HG02981 (cell line): ENCODE measurements around the gene SMIM24.
A peak's percentile ranks its signal among the peaks of the same experiment; 100 is the strongest.
"Not testable (repeated sequence)": the region's sequence is repeated elsewhere in the genome, so short reads cannot be mapped to it uniquely, and the experiment has no call there.

ENCODE experiments used
- ATAC-seq: cut with Tn5 transposase; IDR thresholded peaks from one replicate; pipeline ENCODE4 v1.9.1; 2021; ENCODE audit warnings: mild to moderate bottlenecking, moderate library complexity; ENCODE audit not compliant: unreplicated experiment

Gene SMIM24

GRCh38 chr19:3515891-3516422 lies 35.6 kb upstream of the SMIM24 start:
- ATAC-seq: no peak

- ATAC-seq: no peak
Observed at GRCh38 chr19:3514930-3515329, 34.6 kb upstream of the SMIM24 start.

- ATAC-seq: no peak
Observed at GRCh38 chr19:3513229-3514140, 33.2 kb upstream of the SMIM24 start.

GRCh38 chr19:3512562-3513228 lies 32.4 kb upstream of the SMIM24 start:
- no peak for ATAC-seq

- no peak for ATAC-seq
Observed at GRCh38 chr19:3511506-3512251, 31.4 kb upstream of the SMIM24 start.

- no peak for ATAC-seq
Observed at GRCh38 chr19:3510727-3511126, 30.4 kb upstream of the SMIM24 start.

- ATAC-seq: no peak
Observed at GRCh38 chr19:3509566-3509989, 29.3 kb upstream of the SMIM24 start.

GRCh38 chr19:3508771-3509535 lies 28.6 kb upstream of the SMIM24 start:
- no peak for ATAC-seq

- ATAC-seq: not testable (repeated sequence)
Observed at GRCh38 chr19:3508121-3508661, 27.9 kb upstream of the SMIM24 start.

GRCh38 chr19:3507371-3508120 lies 27.2 kb upstream of the SMIM24 start:
- ATAC-seq: no peak

GRCh38 chr19:3506384-3507340 lies 26.3 kb upstream of the SMIM24 start:
- no peak for ATAC-seq

GRCh38 chr19:3505598-3506383 lies 25.5 kb upstream of the SMIM24 start, which contains the start of gene FZR1:
TSS of gene FZR1 (plus strand) at chr19:3506311. CDS start at chr19:3522990, 16,679 bp downstream.
- ATAC-seq: peak; percentile 86

GRCh38 chr19:3504735-3505134 lies 24.4 kb upstream of the SMIM24 start:
- ATAC-seq: no peak

GRCh38 chr19:3503036-3503572 lies 22.8 kb upstream of the SMIM24 start:
- no peak for ATAC-seq

- no peak for ATAC-seq
Observed at GRCh38 chr19:3501780-3502179, 21.5 kb upstream of the SMIM24 start.

GRCh38 chr19:3500429-3501101 lies 20.2 kb upstream of the SMIM24 start, which contains the start of gene DOHH:
TSS of gene DOHH (minus strand) at chr19:3500674. CDS start at chr19:3496814, 3,860 bp downstream.
- ATAC-seq: peak; percentile 75
